Activated CD4-positive, alpha-beta T cell treated with anti-CD3 and anti-CD28 coated beads, Interleukin-2, amount 50 U/mL, for 24 hours (primary cell): ENCODE measurements around the gene SCART1.
"Not testable (repeated sequence)": the region's sequence is repeated elsewhere in the genome, so short reads cannot be mapped to it uniquely, and the experiment has no call there.

Source experiments
- DNase-seq, 2 donors: peaks; one replicate each; pipeline ENCODE4 v3.0.0-alpha.2; 2020; ENCODE audit warnings: low read depth in 1 of 2, low spot score in 1 of 2

Gene SCART1

DNA sequence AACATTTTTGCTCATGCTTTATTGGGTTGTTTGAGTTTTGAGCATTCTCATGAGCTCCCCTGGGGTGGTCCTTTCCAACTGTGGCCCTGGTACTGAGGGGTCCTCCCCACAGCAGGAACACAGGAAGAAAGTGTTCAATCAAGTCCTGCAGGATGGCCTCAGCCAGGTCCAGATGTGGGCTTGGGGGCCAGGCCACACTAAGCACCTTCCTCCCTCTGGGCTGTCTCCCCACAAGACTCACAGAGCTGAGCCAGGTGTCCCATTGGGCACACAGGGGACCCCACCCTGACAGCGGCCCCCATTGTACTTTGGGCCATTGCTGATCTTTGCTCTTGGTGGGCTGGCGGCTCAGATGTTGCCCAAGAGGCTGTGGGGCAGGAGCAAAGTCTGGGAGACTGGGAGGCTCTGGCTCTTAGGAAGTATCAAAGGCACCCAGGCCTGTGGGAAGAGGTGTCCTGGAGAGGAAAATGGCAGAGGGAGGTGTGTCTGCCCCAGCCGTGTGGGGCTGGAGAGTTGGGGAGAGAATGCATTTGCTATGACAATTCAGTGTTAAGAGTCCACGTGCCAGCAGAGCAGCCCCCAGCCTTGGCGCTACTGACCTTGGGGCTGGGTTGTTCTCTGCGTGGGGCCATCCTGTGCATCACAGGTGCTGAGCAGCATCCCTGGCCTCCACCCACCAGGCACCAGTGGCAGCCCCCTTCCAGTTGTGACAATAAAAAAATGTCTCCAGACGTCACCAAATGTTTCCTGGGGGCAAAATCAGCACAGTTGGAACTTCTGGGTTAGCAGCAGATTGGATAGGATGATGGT, 17.8 kb downstream of the SCART1 start:
- DNase-seq: no peak

DNA sequence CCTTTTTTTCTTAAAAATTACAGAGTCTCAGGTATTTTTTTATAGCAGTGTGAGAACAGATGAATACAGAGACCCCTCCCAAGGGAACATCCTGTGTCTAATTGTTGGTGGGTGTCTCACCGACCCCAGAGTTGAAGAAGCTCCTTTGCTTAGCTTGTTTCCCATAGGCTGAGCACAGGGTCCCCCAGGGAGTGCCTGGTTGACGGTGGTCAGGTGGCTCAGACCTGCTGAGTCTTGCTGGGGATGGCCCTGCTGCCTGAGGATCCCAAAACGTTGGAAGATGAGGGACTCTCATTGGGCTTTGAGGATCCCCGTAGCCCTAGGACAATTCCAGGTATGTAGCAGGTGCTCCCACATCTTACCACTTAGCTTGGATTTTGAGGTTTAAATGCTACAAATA, 19.5 kb downstream of the SCART1 start:
- no peak for DNase-seq

DNA sequence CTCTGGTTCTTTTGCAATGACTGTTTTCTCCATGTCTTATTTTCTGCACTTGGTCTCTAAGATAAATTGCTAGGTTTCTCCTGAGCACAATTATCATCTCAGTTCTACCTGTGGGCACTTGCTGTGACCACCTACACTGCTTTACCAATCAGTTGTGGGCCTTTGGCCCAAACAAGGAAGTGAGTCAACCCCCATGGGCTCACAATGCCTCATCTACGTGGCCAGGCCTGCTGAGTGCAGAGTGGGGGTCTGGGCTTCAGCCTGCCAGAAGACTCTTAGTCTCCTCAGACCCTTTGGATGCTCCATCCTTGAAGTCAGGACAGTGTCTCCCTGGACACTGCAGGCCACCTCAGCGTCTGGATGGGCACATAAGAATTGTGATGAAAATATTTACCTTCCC, 20.3 kb downstream of the SCART1 start:
- DNase-seq: no peak

DNA sequence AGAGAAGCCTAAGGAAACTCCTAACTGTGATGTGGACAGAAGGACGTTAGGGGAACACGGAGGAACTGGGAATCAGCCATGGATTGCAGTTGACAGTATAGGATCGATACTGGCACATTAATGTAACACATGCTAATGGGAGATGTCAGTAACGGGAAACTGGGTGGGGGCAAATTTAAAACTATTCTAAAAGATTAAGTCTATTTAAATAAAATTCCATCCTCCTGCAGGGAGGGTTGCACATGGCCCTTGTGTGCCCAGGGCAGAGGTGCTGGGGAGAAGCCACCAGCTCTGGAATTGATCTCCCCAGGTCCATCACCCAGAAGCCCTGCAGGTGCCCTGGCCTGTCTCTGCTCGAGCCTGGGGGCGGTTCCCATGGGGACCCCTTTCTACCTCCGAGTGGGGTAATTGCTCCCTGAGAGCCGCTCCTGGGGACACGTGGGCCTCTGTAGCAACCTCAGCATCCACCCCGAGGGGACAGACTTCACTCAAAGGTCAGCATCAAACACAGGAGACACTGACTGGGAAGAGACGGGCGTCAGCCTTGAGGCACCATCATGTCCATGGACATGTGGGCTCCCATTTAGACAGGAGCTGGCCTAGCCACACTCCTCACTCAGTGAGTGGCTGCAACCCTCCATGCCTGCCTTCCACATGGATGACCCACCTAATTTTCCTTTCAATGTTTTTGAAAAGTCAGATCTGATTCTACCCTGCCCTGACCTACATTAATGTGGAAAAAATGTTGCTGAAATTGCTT, 21.1 kb downstream of the SCART1 start:
- no peak for DNase-seq

DNA sequence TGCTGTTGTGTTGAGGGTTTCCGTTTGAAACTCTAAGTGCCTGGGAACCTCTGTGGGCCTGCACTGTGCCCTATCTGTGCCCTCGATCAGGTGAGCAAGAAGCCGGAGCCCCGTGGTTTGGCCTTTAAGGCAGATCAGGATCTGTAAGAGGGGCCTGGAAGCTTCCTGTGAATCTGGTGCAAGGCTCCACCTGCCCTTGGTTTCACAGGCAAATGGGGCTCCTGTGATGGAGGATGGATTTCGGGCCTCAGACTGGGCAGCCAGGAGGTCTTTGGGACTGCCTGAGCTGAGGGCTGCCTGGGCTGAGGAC, 21.6 kb downstream of the SCART1 start:
- no peak for DNase-seq

DNA sequence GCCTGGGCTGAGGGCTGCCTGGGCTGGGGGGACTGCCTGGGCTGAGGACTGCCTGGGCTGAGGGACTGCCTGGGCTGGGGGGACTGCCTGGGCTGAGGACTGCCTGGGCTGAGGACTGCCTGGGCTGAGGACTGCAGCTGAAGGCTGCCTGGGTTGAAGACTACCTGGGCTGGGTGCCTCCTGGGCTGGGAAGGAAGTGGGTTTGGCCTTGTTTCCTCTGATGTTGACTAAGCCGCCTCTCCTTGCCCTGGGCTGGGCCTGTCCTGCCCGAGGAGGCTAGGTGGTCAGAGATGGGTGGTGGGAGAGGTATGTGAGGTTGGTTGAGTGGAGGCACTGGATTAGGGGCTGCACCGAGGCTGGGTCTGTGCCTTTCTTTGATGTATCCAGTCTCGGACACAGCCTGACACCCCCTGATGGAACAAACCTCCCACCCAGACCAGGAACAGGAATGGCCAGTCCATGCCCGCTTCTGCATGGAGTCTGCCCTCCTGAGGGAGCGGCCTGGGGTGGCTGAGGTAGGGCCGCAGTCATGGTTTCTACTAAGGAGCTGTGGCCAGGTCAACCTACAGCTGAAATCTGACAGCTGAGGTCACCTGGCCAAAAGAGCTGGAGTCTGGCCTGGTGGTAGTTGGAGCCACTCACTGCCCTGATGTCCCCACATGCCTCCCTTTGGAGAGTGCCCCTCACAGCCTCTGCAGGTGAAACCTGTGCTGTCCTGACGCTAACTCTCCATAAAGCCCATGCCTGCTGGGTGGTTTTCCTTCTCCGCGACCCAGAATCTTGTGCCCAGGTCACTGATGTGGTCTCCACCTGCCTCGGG, 22.3 kb downstream of the SCART1 start:
- DNase-seq: no peak

DNA sequence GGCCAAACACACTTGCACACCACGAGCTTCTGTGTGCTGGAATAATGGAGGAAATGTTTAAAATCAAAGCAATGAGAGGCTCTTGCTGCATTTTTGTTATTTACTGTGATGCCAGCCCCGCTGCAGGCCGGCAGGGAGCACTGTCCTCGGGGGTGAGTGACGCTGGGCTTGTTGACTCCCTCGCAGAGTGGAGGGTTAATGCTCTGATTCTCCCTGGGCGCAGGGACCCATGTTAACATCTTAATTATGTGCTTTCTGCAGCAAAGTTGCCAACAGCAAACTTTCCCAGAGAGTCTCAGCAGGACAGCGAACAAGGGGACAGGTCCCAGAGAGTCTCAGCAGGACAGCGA, 22.9 kb downstream of the SCART1 start:
- DNase-seq: no peak

DNA sequence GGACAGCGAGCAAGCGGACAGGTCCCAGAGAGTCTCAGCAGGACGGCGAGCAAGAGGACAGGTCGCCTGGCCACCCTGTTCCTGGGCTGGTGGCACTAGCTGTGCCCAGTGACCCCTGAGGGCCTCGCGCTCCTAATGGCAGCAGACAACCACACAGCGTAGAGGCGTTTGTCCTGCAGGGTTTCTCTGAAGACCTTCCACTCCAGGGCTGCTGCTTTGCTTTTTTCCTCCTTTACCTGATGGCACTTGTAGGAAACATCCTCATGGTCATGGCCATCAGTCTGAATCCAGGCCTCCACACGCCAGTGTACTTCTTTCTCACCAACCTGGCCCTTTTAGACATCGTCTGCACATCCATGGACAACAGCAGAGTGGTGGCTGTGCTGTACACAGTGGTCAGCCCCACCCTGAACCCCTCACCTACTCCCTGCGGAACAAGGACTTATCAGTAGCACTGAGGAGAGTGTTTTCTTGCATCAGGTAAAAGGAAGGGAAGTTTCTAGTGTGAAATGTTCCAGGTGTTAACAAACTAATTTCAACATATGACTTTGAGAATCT, 27.4 kb downstream of the SCART1 start:
- no peak for DNase-seq

DNA sequence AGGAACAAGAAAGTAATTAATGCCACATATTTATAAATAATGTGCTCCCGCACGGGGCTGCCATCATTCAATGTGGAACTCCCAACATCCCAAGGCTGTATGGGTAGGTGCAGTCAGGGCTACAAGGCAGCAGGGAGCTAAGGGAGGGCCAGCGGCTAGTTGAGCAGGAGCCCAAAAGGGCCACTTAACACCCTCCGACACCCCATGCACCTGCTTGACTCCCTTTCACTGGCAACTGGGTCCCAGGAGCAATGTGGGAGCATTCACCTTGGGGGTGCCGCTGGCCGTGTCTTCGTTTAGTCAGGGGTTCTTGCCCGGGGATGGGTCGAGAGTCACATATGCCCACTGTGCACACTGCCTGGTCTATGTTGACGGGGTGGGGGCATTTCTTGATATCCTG, 27.9 kb downstream of the SCART1 start:
- DNase-seq: no peak

DNA sequence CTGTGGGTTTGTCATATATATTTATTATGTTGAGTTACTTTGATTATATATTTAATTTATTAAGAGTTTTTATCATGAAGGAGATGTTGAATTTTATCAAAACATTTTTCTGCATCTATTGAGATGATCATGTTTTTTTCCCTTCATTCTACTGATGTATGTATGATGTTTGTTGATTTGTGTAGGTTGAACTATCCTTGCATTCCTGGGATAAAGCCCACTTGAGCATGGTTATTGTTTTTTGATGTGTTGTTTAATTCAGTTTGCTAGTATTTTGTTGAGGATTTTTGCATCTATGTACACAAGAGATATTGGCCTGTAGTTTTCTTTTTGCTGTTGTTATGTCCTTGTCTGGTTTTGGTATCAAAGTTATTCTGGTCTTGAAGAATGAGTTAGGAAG, 31.1 kb downstream of the SCART1 start:
- no peak for DNase-seq

DNA sequence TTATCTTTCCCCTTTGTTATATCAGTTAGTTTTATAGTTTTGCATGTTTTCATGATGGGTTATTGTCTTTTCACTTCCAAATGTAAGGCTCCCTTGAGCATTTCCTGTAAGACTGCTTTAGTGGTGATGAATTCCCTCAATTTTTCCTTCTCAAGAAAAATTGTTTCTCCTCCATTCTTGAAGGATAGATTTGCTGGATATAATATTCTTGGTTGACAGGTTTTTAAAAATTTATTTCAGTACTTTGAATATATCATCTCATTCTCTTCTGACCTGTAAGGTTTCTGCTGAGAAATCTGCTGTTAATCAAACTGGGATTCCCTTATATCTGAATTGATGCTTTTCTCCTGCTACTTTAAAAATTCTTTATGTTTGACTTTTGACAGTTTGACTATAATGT, 33.3 kb downstream of the SCART1 start:
- DNase-seq: no peak

DNA sequence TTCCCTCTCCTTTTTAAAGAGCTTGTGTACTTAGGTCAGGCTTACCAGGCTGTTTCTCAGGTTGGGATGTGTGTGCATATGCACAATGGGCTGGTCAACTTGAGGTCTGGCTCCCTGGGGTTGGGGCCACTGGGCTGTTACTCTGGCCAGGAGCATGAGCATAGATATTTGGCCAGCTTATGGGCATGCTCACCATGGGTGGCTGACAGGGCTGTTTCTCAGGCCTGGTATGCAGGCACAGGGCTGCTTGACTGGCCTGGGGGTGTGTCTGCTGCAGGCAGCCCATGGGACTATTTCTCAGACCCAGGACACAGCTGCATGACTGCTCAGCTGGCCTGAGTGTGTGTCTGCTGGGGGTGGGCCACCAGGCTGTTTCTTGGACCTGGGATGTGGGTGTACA, 34.6 kb downstream of the SCART1 start:
- no peak for DNase-seq

DNA sequence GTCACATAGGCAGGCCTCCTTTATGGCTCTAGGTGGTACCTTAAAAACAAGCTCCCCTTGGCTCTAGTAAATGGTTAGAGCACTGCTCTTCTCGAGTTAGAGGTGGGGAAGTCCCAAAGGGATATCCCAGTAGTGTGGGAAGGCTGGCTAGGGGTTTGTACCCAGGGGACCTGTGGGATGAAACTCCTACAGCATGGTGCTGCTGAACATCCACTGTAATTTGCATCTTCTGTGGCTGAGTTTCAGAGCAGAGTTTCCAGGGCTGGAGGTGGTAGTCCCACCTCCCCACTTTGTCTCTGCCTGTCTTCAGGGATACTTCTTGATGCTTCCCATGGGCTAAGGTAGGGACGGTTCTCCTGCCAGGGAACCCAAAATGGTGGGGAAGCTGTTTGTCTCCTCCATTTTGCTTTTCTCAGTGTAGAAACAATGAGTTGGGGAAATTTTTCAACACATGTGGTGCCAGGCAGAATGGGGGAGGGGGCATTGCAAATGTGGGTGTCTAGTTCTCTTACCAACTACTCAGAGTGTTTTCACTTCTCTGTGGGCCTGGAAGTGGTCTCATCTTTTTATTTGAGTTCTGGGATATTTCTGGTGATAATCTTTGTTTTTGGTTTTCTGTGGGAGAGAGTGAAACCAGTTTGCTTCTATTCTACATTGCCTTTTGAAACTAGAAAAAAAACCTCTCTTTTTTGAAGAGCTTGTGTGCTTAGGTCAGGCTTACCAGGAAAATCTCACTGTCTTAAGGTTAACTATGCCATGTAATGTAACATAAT, 36.3 kb downstream of the SCART1 start:
- DNase-seq: no peak

DNA sequence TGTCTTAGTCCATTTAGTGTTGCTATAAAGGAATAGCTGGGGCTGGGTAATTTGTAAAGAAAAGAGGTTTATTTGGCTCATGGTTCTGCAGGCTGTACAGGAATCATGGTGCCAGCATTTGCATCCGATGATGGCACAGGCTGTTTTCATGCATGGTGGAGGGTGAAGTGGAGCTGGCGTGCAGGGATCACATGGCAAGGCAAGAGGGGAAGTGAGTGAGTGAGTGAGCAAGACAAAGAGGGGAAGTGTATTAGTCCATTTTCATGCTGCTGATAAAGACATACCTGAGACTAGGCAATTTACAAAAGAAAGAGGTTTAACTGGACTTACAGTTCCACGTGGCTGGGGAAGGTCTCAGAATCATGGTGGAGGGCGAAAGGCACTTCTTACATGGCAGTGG, 39.8 kb downstream of the SCART1 start:
- not testable (repeated sequence) for DNase-seq

DNA sequence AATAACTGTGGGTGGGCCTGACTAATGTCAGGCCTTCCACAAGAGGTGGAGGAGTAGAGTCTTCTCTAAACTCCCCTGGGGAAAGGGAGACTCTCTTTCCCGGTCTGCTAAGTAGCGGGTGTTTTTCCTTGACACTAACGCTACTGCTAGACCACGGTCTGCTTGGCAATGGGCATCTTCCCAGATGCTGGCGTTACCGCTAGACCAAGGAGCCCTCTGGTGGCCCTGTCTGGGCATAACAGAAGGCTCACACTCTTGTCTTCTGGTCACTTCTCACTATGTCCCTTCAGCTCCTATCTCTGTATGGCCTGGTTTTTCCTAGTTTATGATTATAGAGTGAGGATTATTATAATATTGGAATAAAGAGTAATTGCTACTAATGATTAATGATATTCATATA, 43.6 kb downstream of the SCART1 start:
- not testable (repeated sequence) for DNase-seq

DNA sequence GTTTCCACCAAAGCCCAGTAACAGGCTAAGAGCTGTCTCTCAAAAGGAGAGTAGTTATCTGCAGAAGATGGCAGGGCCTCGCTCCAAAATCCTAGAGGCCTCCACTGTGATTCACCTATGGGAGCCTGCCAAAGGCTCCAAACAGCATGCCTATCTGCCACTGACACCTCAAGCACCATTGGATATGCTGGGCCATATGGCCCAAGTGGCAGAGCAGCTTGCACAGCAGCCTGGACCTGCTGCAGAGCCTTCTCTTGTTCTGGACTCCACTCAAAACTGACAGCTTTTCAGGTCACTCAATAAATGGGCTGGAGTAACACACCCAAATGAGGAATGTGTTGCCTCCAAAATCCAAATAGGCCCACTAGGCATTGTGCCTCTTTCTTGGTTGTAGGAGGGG, 45.4 kb downstream of the SCART1 start:
- not testable (repeated sequence) for DNase-seq

DNA sequence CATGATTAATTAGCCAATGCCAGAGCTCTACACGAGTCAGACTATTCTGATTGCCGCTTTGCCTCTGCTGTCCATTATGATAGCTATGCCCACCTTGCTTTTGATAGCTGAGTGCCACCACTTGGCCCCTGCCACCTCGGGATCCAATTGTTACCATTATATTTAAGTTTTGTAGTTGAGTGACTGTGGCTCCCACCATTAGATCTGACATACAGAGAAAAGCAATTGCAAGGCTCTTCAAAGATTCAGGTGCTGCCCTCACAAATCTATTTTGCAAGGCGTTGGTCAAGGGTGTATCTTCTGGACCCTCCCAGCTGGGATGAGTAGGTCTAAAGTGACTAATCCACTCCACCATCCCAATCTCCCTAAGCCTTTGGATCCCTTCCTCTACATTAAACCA, 47.2 kb downstream of the SCART1 start:
- DNase-seq: not testable (repeated sequence)

DNA sequence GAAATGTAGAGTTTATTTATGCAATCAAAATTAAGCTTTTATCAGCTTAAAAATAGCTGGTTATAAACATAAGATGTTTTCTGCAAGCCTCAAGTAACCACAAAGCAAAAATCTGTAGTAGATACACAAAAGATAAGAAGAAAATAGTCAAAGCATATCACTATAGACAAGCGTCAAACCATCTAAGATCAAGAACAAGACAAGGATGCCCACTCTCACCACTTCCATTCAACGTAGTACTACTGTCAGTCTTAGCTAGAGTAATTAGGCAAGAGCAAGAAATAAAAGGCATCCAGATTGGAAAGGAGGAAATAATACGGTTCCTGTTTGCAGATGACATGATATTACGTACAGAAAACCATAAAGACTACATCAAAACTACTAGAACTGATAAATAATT, 56.0 kb downstream of the SCART1 start:
- DNase-seq: no peak

DNA sequence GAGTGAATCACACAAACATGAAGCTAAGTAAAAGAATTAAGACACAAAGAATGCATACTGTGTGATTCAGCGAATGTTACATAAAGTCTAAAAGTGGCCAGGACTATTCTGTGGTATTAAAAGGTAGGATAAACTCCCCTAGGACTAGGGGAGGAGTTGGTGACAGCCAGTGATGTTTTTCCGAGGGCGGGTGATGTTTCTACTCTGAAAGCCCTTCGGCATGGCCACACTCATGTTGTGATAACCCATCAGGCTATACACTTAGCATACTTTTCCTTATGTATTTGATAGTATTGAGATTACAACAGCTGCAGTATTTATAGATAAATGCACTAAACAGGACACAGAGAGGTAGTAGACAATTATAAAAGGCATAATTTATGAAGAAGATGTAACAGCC, 57.7 kb downstream of the SCART1 start:
- DNase-seq: no peak

DNA sequence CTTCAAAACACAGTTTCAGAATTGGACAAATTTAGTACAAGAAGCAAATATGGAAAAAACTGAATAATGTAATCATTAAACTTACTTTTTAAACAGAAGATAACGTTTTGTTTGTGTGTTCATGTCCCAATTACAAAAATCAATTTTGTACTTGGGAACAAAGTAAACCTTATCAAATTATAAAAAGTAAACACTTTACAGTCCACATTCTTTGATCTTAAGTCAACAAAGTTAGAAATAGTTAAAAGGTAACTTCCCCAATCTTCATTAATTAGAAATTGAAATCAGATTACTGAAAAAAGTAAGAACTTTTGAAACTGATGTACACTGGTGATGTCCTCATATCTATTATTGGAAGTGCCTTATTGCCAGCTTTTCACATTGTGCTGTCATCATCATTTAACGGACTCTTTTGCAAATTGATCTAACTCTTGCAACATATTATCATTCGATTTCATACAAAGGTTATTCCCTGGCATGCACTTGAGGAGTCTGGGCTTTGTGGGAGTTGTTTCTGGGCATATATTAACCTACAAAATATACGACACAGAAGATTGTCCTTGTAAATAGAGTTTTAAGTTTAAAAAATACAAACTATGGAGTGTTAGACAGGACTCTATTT, 58.3 kb downstream of the SCART1 start:
- no peak for DNase-seq

DNA sequence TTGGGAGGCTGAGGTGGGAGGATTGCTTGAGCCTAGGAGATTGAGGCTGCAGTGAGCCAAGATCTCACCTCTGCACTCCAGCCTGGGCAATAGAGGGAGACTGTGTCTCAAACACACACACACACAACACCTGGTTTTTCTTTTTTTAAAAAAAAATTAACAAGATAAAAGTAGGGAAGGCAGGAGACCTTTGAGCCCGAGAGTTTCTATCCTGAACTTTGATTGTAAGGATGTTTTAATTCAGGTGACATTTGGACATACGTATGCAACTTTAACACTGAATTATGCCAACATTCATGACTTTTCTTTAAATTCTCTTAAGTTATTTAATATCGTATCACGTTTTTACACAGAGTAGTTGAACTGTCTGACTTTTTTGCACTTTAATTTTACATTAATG, 61.7 kb downstream of the SCART1 start:
- DNase-seq: no peak
